ENCODE data around the gene SLAMF7. TPM values are rescaled to one million over a fixed set of nuclear protein-coding genes. Genes with fewer than 3 reads are reported as not detected.

The SLAMF7 gene
- total and polyA plus RNA-seq, 2 donors (not counting 3 experiments of a cell fraction or from before 2014, with no cell fraction given): not detected

DNA sequence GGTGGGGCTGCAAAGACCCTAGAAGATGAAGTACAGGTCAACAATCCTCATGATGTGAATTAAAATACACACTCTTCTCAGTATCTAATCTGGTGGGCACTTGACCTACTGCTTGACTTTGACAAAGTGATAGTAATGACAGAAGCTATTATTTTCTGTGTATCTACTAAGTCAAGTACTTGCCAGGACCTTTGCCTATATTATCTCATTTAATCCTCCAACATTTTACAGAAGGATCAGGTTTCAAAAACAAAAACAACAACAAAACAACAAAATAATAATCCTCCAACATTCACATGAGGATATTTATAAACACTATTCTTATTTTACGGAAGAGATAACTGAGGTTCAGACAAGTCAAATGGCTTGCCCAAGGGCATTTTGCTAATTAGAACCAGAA is 23.0 kb upstream of the SLAMF7 start:
- Histone ChIP-seq H3K4me2 (ENCODE audit: insufficient read depth, low read length) (no peak overlapping the region), H3K79me2 (ENCODE audit: control insufficient read depth, insufficient read depth, low read length) (no peaks in the 10 kb centered on the region), H3K9ac (replicated peaks; ENCODE audit: extremely low read depth, insufficient read depth, low read length) (no peak overlapping the region), H3K27me3 (ENCODE audit: control insufficient read depth in 2 of 2, insufficient read depth in 2 of 2, low read length in 2 of 2) (peaks cover 0 to 9% of the 10 kb centered on the region in 2 experiments), H3K9me1 (replicated peaks; ENCODE audit: control insufficient read depth, extremely low read depth, insufficient read depth, low read length) (no peaks in the 10 kb centered on the region), H3K27ac (ENCODE audit: insufficient read depth, low read depth, low read length) (no peak overlapping the region), H4K20me1 (replicated peaks; ENCODE audit: control insufficient read depth, extremely low read depth, insufficient read depth, low read length) (no peaks in the 10 kb centered on the region), H3K9me3 (replicated peaks; ENCODE audit: control insufficient read depth, insufficient read depth, low read length) (no peaks in the 10 kb centered on the region), H3K4me1 (ENCODE audit: control insufficient read depth, extremely low read depth, insufficient read depth, low read length) (no peaks in the 10 kb centered on the region), H3K4me3 (replicated peaks in 1 of 3; ENCODE audit: insufficient read depth in 1 of 3, low read depth in 1 of 3, low read length in 3 of 3) (no peak overlapping the region), H2AFZ (ENCODE audit: low read depth, low read length) (no peak overlapping the region), H3K36me3 (ENCODE audit: control insufficient read depth in 2 of 2, extremely low read depth in 1 of 2, insufficient read depth in 2 of 2, low read length in 2 of 2) (no peaks in the 10 kb centered on the region)
- no peak for TF ChIP-seq EZH2 (IDR thresholded peaks at IDR 0.05; ENCODE audit: borderline replicate concordance, low read depth, low read length, severe bottlenecking)
- no peak for TF ChIP-seq MAX (IDR thresholded peaks at IDR 0.05; ENCODE audit: insufficient read depth, insufficient read length)
- TF ChIP-seq POLR2A (IDR thresholded peaks at IDR 0.05; ENCODE audit: low read depth, low read length): no peak
- TF ChIP-seq CTCF (IDR thresholded peaks at IDR 0.05; ENCODE audit: extremely low read depth in 1 of 2, insufficient read depth in 1 of 2, low read depth in 1 of 2, low read length in 2 of 2): no peak
- no peak for TF ChIP-seq POLR2AphosphoS5 (IDR thresholded peaks at IDR 0.05; ENCODE audit: insufficient read depth, low read depth, low read length)
- no peak for TF ChIP-seq JUN (IDR thresholded peaks at IDR 0.05; ENCODE audit: borderline replicate concordance, insufficient read depth, insufficient read length, low read depth)
- TF ChIP-seq GATA2 (IDR thresholded peaks at IDR 0.05; ENCODE audit: insufficient read depth, insufficient read length, low read depth, low read length): no peak
- TF ChIP-seq FOS (IDR thresholded peaks at IDR 0.05; ENCODE audit: borderline replicate concordance, insufficient read depth, low read length): no peak
- no peak for TF ChIP-seq MYC (IDR thresholded peaks at IDR 0.05; ENCODE audit: low read depth, low read length)
- intact Hi-C loops (cut with micrococcal nuclease) (no loop called here), dilution Hi-C loops (cut with MboI; ENCODE audit: extremely low pct_ligation_motif_present, low sequenced_read_pairs) (no loop called here)
- CTCF ChIA-PET: interaction anchor here (1.1 kb wide), 1 partner anchor 15 kb away, joined by 3 read pairs; no protein-coding TSS in a partner anchor
- BruUV-seq (replicated peaks): no TSS peak
- DNase-seq (ENCODE audit: low read depth, low spot score) (no peak), FAIRE-seq (no peak)
- POLR2A ChIA-PET: no interaction called here

Data from endothelial cell of umbilical vein (primary cell).